Panc1 (cell line): ENCODE results near the gene TMEM163. TPM values are rescaled to one million over a fixed set of nuclear protein-coding genes. Genes with fewer than 3 reads are reported as not detected.

ENCODE experiments used
- ATAC-seq: fragments of 200-7000 bp; cut with Tn5 transposase; 2 replicates; pipeline ENCODE4 v1.9.1; 2020; ENCODE audit warnings: mild to moderate bottlenecking, moderate library complexity
- BruUV-seq: library from RNA; stranded (reverse); fragments of 400-500 nt; replicated peaks from 2 replicates; lab custom pipeline; 2021; lab: Mats Ljungman, UMichigan
- CTCF ChIA-PET: fragments of 300-600 bp; sonication (Branson Sonifier 250); formaldehyde crosslinking; loops from one replicate; lab custom pipeline; 2022; ENCODE audit warnings: antibody characterized with exemption; lab: Charles Lee
- POLR2A ChIA-PET: fragments of 300-600 bp; sonication (Branson Sonifier 250); formaldehyde crosslinking; loops from one replicate; lab custom pipeline; 2022; ENCODE audit warnings: antibody characterized with exemption; lab: Charles Lee
- DNase-seq: peaks from one replicate; pipeline ENCODE4 v3.0.0-alpha.2; 2010; ENCODE audit warnings: low read depth, low spot score
- H3K27ac ChIP-seq: 2 replicates; pipeline ENCODE4 v1.5.1; 2011; ENCODE audit warnings: mild to moderate bottlenecking, low read length, inconsistent platforms
- H3K27me3 ChIP-seq: fragments of 200-500 bp; sonication (Bioruptor generic); 2 replicates; pipeline ENCODE4 v1.6.0; 2014; ENCODE audit warnings: low read length, inconsistent platforms; ENCODE audit not compliant: control insufficient read depth, insufficient read depth
- H3K36me3 ChIP-seq: fragments of 200-500 bp; sonication (Bioruptor generic); 2 replicates; pipeline ENCODE4 v1.5.1; 2014; ENCODE audit warnings: inconsistent platforms, mild to moderate bottlenecking, low read length, moderate library complexity; ENCODE audit not compliant: control insufficient read depth, insufficient read depth
- H3K4me1 ChIP-seq: 2 replicates; pipeline ENCODE4 v1.5.1; 2011; ENCODE audit warnings: inconsistent platforms, mild to moderate bottlenecking, low read length, moderate library complexity; ENCODE audit not compliant: control insufficient read depth, insufficient read depth
- H3K4me3 ChIP-seq, 2 experiments: 2 replicates each; pipeline ENCODE4 v1.5.1; 2011 to 2012; ENCODE audit warnings: low read depth in 2 of 2, low read length in 2 of 2, mild to moderate bottlenecking in 2 of 2, inconsistent platforms in 1 of 2, moderate library complexity in 1 of 2
- H3K9me3 ChIP-seq: fragments of 200-500 bp; sonication (Bioruptor generic); 2 replicates; pipeline ENCODE4 v1.5.1; 2014; ENCODE audit warnings: low read depth, mild to moderate bottlenecking, inconsistent platforms, low read length, moderate library complexity; ENCODE audit not compliant: control insufficient read depth, insufficient read depth
- POLR2AphosphoS5 ChIP-seq: IDR thresholded peaks from 2 replicates; pipeline ENCODE4 v1.6.1; 2012; ENCODE audit warnings: mild to moderate bottlenecking, low read depth, low read length, moderate library complexity
- SIN3A ChIP-seq: IDR thresholded peaks from 2 replicates; pipeline ENCODE4 v1.6.1; 2012; ENCODE audit warnings: low read depth, mild to moderate bottlenecking, low read length, moderate library complexity, borderline replicate concordance; ENCODE audit not compliant: insufficient read depth
- TCF7L2 ChIP-seq: IDR thresholded peaks from 2 replicates; pipeline ENCODE4 v1.6.1; 2011; ENCODE audit warnings: mild to moderate bottlenecking, low read depth, low read length, inconsistent platforms
- in situ Hi-C: cut with HindIII; loops from 2 replicates; pipeline ENCODE4 v1.10.0; 2016; ENCODE audit warnings: low sequenced_read_pairs, low pct_unique_long_range_greater_than_20kb
- intact Hi-C: fragments of 100-400 bp; cut with micrococcal nuclease; formaldehyde crosslinking; loops from one replicate; pipeline ENCODE4 v1.10.0; 2022; ENCODE audit not compliant: unreplicated experiment
- total RNA-seq: library from RNA; stranded (reverse); gene quantifications from one replicate; pipeline ENCODE4 v1.2.1, GENCODE V29; 2021; ENCODE audit not compliant: unreplicated experiment
- TF ChIP-seq, protein P1 (sequence below): fragments of 450-650 bp; IDR thresholded peaks from 2 replicates; pipeline ENCODE4 v1.5.1; 2017; ENCODE audit warnings: mild to moderate bottlenecking
- TF ChIP-seq, protein P2 (sequence below), 2 experiments: IDR thresholded peaks; 2 replicates each; pipeline ENCODE4 v1.6.1; 2011 to 2012; ENCODE audit warnings: low read depth in 2 of 2, control low read depth in 1 of 2, low read length in 1 of 2, mild to moderate bottlenecking in 1 of 2, moderate library complexity in 1 of 2; ENCODE audit not compliant: insufficient read depth in 1 of 2

Gene TMEM163
- total RNA-seq, 1 experiment from 2014 or later: not detected

- no peak for DNase-seq
- Histone ChIP-seq H3K4me1 (no peaks in the 10 kb centered on the region), H3K4me3 (no peak overlapping the region), H3K36me3 (no peaks in the 10 kb centered on the region; the same call in 1 of the 2 replicates), H3K27me3 (no peaks in the 10 kb centered on the region), H3K9me3 (no peaks in the 10 kb centered on the region), H3K27ac (no peak overlapping the region)
- TF ChIP-seq POLR2AphosphoS5 (no peak), TCF7L2 (no peak), SIN3A (no peak)
- intact Hi-C loops: no loop called here
- no peak for ATAC-seq
- POLR2A ChIA-PET: no interaction called here
- BruUV-seq: no TSS peak
- in situ Hi-C loops: no loop called here
- CTCF ChIA-PET: no interaction called here
Observed at GRCh38 chr2:134432435-134432883, 286.3 kb downstream of the TMEM163 start.

DNA sequence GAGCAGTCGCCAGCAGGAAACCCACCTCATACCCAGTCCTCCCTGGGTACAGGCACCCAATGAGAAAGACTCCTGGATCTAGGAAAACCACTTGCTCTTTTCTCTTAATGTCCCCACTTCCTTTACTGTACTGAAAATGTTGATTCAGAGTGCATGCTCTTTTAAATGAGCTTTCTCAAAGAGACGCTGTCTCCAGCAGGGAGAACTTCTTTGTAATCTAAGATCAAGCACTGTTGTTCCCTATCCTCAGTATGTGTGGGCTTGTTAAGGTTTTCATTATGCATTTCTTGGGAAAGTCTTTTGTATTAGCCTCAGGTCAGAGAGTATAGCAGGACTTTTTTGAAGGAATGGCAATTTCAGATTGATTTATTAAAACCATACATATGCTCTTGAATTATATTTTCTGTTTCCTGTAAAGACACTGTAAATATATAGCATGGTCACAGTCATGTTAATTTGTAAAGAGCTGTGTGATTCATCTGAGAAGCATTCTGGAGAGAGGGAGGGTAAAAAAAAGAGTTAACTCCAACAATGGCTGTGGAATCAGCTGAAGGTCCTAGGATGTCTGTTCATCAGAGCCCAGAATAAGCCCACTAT lies 286.9 kb downstream of the TMEM163 start:
- in situ Hi-C loops: no loop called here
- H3K4me1 ChIP-seq: no peaks in the 10 kb centered on the region
- ATAC-seq (no peak), DNase-seq (no peak)
- H3K4me3 ChIP-seq: no peak overlapping the region
- no peaks in the 10 kb centered on the region for H3K27me3 ChIP-seq
- no peak overlapping the region for H3K27ac ChIP-seq
- CTCF ChIA-PET: no interaction called here
- H3K9me3 ChIP-seq: no peaks in the 10 kb centered on the region
- intact Hi-C loops: no loop called here
- BruUV-seq: no TSS peak
- TF ChIP-seq, protein P1, sequence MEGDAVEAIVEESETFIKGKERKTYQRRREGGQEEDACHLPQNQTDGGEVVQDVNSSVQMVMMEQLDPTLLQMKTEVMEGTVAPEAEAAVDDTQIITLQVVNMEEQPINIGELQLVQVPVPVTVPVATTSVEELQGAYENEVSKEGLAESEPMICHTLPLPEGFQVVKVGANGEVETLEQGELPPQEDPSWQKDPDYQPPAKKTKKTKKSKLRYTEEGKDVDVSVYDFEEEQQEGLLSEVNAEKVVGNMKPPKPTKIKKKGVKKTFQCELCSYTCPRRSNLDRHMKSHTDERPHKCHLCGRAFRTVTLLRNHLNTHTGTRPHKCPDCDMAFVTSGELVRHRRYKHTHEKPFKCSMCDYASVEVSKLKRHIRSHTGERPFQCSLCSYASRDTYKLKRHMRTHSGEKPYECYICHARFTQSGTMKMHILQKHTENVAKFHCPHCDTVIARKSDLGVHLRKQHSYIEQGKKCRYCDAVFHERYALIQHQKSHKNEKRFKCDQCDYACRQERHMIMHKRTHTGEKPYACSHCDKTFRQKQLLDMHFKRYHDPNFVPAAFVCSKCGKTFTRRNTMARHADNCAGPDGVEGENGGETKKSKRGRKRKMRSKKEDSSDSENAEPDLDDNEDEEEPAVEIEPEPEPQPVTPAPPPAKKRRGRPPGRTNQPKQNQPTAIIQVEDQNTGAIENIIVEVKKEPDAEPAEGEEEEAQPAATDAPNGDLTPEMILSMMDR: no peak
- no peak for TF ChIP-seq SIN3A
- TF ChIP-seq, protein P2, sequence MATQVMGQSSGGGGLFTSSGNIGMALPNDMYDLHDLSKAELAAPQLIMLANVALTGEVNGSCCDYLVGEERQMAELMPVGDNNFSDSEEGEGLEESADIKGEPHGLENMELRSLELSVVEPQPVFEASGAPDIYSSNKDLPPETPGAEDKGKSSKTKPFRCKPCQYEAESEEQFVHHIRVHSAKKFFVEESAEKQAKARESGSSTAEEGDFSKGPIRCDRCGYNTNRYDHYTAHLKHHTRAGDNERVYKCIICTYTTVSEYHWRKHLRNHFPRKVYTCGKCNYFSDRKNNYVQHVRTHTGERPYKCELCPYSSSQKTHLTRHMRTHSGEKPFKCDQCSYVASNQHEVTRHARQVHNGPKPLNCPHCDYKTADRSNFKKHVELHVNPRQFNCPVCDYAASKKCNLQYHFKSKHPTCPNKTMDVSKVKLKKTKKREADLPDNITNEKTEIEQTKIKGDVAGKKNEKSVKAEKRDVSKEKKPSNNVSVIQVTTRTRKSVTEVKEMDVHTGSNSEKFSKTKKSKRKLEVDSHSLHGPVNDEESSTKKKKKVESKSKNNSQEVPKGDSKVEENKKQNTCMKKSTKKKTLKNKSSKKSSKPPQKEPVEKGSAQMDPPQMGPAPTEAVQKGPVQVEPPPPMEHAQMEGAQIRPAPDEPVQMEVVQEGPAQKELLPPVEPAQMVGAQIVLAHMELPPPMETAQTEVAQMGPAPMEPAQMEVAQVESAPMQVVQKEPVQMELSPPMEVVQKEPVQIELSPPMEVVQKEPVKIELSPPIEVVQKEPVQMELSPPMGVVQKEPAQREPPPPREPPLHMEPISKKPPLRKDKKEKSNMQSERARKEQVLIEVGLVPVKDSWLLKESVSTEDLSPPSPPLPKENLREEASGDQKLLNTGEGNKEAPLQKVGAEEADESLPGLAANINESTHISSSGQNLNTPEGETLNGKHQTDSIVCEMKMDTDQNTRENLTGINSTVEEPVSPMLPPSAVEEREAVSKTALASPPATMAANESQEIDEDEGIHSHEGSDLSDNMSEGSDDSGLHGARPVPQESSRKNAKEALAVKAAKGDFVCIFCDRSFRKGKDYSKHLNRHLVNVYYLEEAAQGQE (IDR thresholded peaks at IDR 0.05; ENCODE audit: insufficient read depth in 1 of 2, low read depth in 2 of 2, low read length in 1 of 2): no peak
- TF ChIP-seq POLR2AphosphoS5: no peak
- TF ChIP-seq TCF7L2: no peak
- H3K36me3 ChIP-seq: no peaks in the 10 kb centered on the region; the same call in 1 of the 2 replicates
- POLR2A ChIA-PET: no interaction called here

DNA sequence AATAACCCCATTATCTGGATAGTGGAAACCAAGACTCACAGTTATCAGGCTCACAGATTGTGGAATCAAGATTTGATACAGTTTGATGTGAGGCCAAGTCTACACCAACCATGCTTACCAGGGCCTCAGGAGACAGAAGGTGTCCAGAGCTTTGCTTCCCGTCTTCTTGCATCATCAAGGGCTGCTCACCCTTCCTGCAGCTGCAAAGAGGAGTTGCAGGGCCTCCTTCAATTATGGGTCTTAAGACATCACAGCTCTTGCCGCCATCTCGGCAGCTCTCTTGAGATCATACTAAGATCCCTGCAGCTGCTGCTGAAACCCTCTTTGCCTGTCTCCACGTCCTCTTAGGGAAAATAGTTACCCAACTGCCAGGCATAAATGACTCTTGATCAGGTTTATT lies 288.9 kb downstream of the TMEM163 start:
- H3K9me3 ChIP-seq: no peaks in the 10 kb centered on the region
- no peak overlapping the region for H3K27ac ChIP-seq
- ATAC-seq (no peak), DNase-seq (no peak)
- POLR2A ChIA-PET: no interaction called here
- intact Hi-C loops: no loop called here
- BruUV-seq: no TSS peak
- no peaks in the 10 kb centered on the region for H3K4me1 ChIP-seq
- H3K36me3 ChIP-seq: no peaks in the 10 kb centered on the region; the same call in 1 of the 2 replicates
- no peak overlapping the region for H3K4me3 ChIP-seq
- TF ChIP-seq POLR2AphosphoS5 (no peak), TCF7L2 (no peak)
- TF ChIP-seq, protein P2 (IDR thresholded peaks at IDR 0.05; ENCODE audit: insufficient read depth in 1 of 2, low read depth in 2 of 2, low read length in 1 of 2): no peak
- no peaks in the 10 kb centered on the region for H3K27me3 ChIP-seq
- in situ Hi-C loops: no loop called here
- CTCF ChIA-PET: interaction anchor here (1.4 kb wide), 1 partner anchor 21 kb away, joined by 3 read pairs; no protein-coding TSS in a partner anchor
